ENCODE data around the gene CEP170. TPM values are rescaled to one million over a fixed set of nuclear protein-coding genes. Genes with fewer than 3 reads are reported as not detected.
"Not testable (repeated sequence)": the region's sequence is repeated elsewhere in the genome, so short reads cannot be mapped to it uniquely, and the experiment has no call there.

The CEP170 gene
- total RNA-seq, 1 experiment from 2014 or later, result 67.8 TPM

DNA sequence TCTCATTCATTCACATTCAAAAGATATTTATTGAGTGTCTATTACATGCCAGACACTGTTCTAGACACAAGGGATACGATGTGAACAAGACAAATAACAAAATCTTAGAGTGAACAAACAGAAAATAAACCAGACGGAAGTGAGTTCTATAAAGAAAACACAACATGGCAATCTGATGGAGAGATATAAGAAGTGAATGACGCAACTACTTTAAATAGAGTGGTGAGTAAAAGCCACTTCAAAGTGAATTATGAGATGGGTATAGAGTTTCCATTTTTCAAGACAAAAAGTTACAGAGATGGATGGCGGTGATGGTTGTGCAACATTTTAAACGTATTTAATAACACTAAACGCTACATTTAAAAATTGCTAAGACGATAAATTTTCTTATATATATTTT lies 75.4 kb downstream of the CEP170 start:
- ChIA-PET POLR2A (ENCODE audit: low non-redundant PET) (no interaction called here), CTCF (no interaction called here)
- Histone ChIP-seq H3K4me3 (ENCODE audit: low read depth, low read length, poor library complexity, severe bottlenecking) (no peak overlapping the region), H3K27ac (ENCODE audit: low read depth, low read length, poor library complexity, severe bottlenecking) (no peak overlapping the region), H3K9me3 (ENCODE audit: low read depth, low read length, poor library complexity, severe bottlenecking) (no peaks in the 10 kb centered on the region), H3K27me3 (replicated peaks; ENCODE audit: insufficient read depth, low read depth, low read length, poor library complexity) (no peaks in the 10 kb centered on the region), H3K36me3 (ENCODE audit: insufficient read depth, low read length, poor library complexity, severe bottlenecking) (no peaks in the 10 kb centered on the region), H3K4me1 (ENCODE audit: insufficient read depth, low read length, poor library complexity, severe bottlenecking) (no peaks in the 10 kb centered on the region)
- DNase-seq (ENCODE audit: low spot score), result peak; percentile 3
- intact Hi-C loops (cut with micrococcal nuclease; ENCODE audit: unreplicated experiment), result no loop called here
- TF ChIP-seq, protein P1, sequence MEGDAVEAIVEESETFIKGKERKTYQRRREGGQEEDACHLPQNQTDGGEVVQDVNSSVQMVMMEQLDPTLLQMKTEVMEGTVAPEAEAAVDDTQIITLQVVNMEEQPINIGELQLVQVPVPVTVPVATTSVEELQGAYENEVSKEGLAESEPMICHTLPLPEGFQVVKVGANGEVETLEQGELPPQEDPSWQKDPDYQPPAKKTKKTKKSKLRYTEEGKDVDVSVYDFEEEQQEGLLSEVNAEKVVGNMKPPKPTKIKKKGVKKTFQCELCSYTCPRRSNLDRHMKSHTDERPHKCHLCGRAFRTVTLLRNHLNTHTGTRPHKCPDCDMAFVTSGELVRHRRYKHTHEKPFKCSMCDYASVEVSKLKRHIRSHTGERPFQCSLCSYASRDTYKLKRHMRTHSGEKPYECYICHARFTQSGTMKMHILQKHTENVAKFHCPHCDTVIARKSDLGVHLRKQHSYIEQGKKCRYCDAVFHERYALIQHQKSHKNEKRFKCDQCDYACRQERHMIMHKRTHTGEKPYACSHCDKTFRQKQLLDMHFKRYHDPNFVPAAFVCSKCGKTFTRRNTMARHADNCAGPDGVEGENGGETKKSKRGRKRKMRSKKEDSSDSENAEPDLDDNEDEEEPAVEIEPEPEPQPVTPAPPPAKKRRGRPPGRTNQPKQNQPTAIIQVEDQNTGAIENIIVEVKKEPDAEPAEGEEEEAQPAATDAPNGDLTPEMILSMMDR (conservative IDR thresholded peaks at IDR 0.05; ENCODE audit: low read depth, low read length), result no peak
- TF ChIP-seq EZH2 (IDR thresholded peaks at IDR 0.05; ENCODE audit: borderline replicate concordance, low read depth, low read length, poor library complexity, severe bottlenecking), result no peak
- BruUV-seq (replicated peaks), result no TSS peak

DNA sequence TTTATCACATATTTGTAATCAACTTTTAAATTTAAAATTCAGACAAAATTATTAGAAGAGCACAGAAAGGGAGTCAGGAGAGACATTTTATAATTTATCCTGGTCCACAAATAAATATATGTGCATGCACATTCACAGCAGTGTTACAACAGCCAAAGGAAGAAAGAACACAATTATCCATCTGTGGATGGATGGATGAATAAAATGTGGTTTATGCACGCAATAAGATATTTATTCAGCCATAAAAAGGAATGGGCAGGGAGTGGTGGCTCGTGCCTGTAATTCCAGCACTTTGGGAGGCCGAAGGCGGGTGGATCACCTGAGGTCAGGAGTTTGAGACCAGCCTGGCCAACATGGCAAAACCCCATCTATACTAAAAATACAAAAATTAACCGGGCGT lies 77.3 kb downstream of the CEP170 start:
- H3K4me1 ChIP-seq (ENCODE audit: insufficient read depth, low read length, poor library complexity, severe bottlenecking); BruUV-seq (replicated peaks); POLR2A ChIA-PET (ENCODE audit: low non-redundant PET); DNase-seq (ENCODE audit: low spot score); intact Hi-C loops (cut with micrococcal nuclease; ENCODE audit: unreplicated experiment); H3K36me3 ChIP-seq (ENCODE audit: insufficient read depth, low read length, poor library complexity, severe bottlenecking); H3K27me3 ChIP-seq (replicated peaks; ENCODE audit: insufficient read depth, low read depth, low read length, poor library complexity); H3K9me3 ChIP-seq (ENCODE audit: low read depth, low read length, poor library complexity, severe bottlenecking); H3K4me3 ChIP-seq (ENCODE audit: low read depth, low read length, poor library complexity, severe bottlenecking); CTCF ChIA-PET; H3K27ac ChIP-seq (ENCODE audit: low read depth, low read length, poor library complexity, severe bottlenecking): not testable (repeated sequence)

DNA sequence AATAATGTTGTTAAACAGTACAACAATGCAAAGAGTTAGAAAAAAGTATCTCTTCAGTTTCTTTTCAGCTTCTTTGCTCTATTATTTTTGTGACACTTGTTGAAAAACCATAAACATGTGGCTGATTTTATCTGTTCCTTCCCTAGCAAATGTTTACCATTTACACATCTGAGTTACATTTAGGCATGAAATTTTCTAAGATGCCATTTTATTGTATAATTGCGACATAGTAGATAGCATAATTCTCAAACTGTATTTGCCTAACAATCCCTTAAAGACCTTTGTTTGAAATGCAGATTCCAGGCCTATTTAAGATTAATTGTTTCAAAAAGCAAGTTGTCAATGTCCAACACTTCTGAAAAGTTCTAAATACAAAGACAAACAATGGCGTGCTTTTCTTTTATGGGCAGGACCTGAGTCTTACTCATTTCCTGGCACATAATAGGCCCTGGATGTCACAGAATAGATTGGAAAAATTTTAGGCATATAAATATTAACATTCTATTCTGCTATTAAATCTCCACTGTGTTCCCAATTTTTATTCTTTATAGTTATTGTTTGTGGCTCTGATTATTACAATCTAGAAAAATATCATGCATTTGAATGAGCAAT lies 81.2 kb downstream of the CEP170 start:
- H3K9me3 ChIP-seq (ENCODE audit: low read depth, low read length, poor library complexity, severe bottlenecking); DNase-seq (ENCODE audit: low spot score); H3K27me3 ChIP-seq (replicated peaks; ENCODE audit: insufficient read depth, low read depth, low read length, poor library complexity); H3K4me3 ChIP-seq (ENCODE audit: low read depth, low read length, poor library complexity, severe bottlenecking); H3K4me1 ChIP-seq (ENCODE audit: insufficient read depth, low read length, poor library complexity, severe bottlenecking); H3K36me3 ChIP-seq (ENCODE audit: insufficient read depth, low read length, poor library complexity, severe bottlenecking); BruUV-seq (replicated peaks); CTCF ChIA-PET; H3K27ac ChIP-seq (ENCODE audit: low read depth, low read length, poor library complexity, severe bottlenecking); intact Hi-C loops (cut with micrococcal nuclease; ENCODE audit: unreplicated experiment); POLR2A ChIA-PET (ENCODE audit: low non-redundant PET): not testable (repeated sequence)

- H3K36me3 ChIP-seq (ENCODE audit: insufficient read depth, low read length, poor library complexity, severe bottlenecking); H3K4me3 ChIP-seq (ENCODE audit: low read depth, low read length, poor library complexity, severe bottlenecking); H3K9me3 ChIP-seq (ENCODE audit: low read depth, low read length, poor library complexity, severe bottlenecking); H3K4me1 ChIP-seq (ENCODE audit: insufficient read depth, low read length, poor library complexity, severe bottlenecking); POLR2A ChIA-PET (ENCODE audit: low non-redundant PET); BruUV-seq (replicated peaks); intact Hi-C loops (cut with micrococcal nuclease; ENCODE audit: unreplicated experiment); H3K27me3 ChIP-seq (replicated peaks; ENCODE audit: insufficient read depth, low read depth, low read length, poor library complexity); H3K27ac ChIP-seq (ENCODE audit: low read depth, low read length, poor library complexity, severe bottlenecking); DNase-seq (ENCODE audit: low spot score); CTCF ChIA-PET: not testable (repeated sequence)
Observed at GRCh38 chr1:243164911-243165310, 90.2 kb downstream of the CEP170 start.

GRCh38 chr1:243150906-243151305 lies 104.2 kb downstream of the CEP170 start:
- H3K9me3 ChIP-seq (ENCODE audit: low read depth, low read length, poor library complexity, severe bottlenecking); POLR2A ChIA-PET (ENCODE audit: low non-redundant PET); H3K27ac ChIP-seq (ENCODE audit: low read depth, low read length, poor library complexity, severe bottlenecking); intact Hi-C loops (cut with micrococcal nuclease; ENCODE audit: unreplicated experiment); H3K4me3 ChIP-seq (ENCODE audit: low read depth, low read length, poor library complexity, severe bottlenecking); BruUV-seq (replicated peaks); H3K36me3 ChIP-seq (ENCODE audit: insufficient read depth, low read length, poor library complexity, severe bottlenecking); H3K4me1 ChIP-seq (ENCODE audit: insufficient read depth, low read length, poor library complexity, severe bottlenecking); DNase-seq (ENCODE audit: low spot score); CTCF ChIA-PET; H3K27me3 ChIP-seq (replicated peaks; ENCODE audit: insufficient read depth, low read depth, low read length, poor library complexity): not testable (repeated sequence)

- BruUV-seq (replicated peaks); POLR2A ChIA-PET (ENCODE audit: low non-redundant PET); intact Hi-C loops (cut with micrococcal nuclease; ENCODE audit: unreplicated experiment); H3K4me1 ChIP-seq (ENCODE audit: insufficient read depth, low read length, poor library complexity, severe bottlenecking); DNase-seq (ENCODE audit: low spot score); H3K4me3 ChIP-seq (ENCODE audit: low read depth, low read length, poor library complexity, severe bottlenecking); H3K36me3 ChIP-seq (ENCODE audit: insufficient read depth, low read length, poor library complexity, severe bottlenecking); CTCF ChIA-PET; H3K27me3 ChIP-seq (replicated peaks; ENCODE audit: insufficient read depth, low read depth, low read length, poor library complexity); H3K9me3 ChIP-seq (ENCODE audit: low read depth, low read length, poor library complexity, severe bottlenecking); H3K27ac ChIP-seq (ENCODE audit: low read depth, low read length, poor library complexity, severe bottlenecking): not testable (repeated sequence)
Observed at GRCh38 chr1:243149120-243149519, 106.0 kb downstream of the CEP170 start.

- H3K36me3 ChIP-seq (ENCODE audit: insufficient read depth, low read length, poor library complexity, severe bottlenecking); H3K27me3 ChIP-seq (replicated peaks; ENCODE audit: insufficient read depth, low read depth, low read length, poor library complexity); BruUV-seq (replicated peaks); H3K27ac ChIP-seq (ENCODE audit: low read depth, low read length, poor library complexity, severe bottlenecking); H3K4me1 ChIP-seq (ENCODE audit: insufficient read depth, low read length, poor library complexity, severe bottlenecking); H3K4me3 ChIP-seq (ENCODE audit: low read depth, low read length, poor library complexity, severe bottlenecking); H3K9me3 ChIP-seq (ENCODE audit: low read depth, low read length, poor library complexity, severe bottlenecking); DNase-seq (ENCODE audit: low spot score); CTCF ChIA-PET; intact Hi-C loops (cut with micrococcal nuclease; ENCODE audit: unreplicated experiment); POLR2A ChIA-PET (ENCODE audit: low non-redundant PET): not testable (repeated sequence)
Observed at GRCh38 chr1:243147351-243147750, 107.7 kb downstream of the CEP170 start.
